Nephron progenitor cell (in vitro differentiated cells): Measurements from ENCODE around the gene NR3C1.

Experiments used
- DNase-seq: peaks from one replicate; pipeline ENCODE4 v3.0.0; 2021
- H3K27ac Mint-ChIP-seq: 2 replicates; pipeline ENCODE4 v1.8.0; 2021; ENCODE audit warnings: mild to moderate bottlenecking, moderate library complexity, mixed read lengths
- H3K27me3 Mint-ChIP-seq: 2 replicates; pipeline ENCODE4 v1.8.0; 2021; ENCODE audit warnings: mild to moderate bottlenecking, low read depth, mixed read lengths; ENCODE audit not compliant: poor library complexity
- H3K36me3 Mint-ChIP-seq: 2 replicates; pipeline ENCODE4 v1.8.0; 2021; ENCODE audit warnings: low read depth, mixed read lengths
- H3K4me1 Mint-ChIP-seq: 2 replicates; pipeline ENCODE4 v1.8.0; 2021; ENCODE audit warnings: mixed read lengths
- H3K4me3 Mint-ChIP-seq: 2 replicates; pipeline ENCODE4 v1.8.0; 2021; ENCODE audit warnings: mild to moderate bottlenecking, moderate library complexity, mixed read lengths
- H3K9me3 Mint-ChIP-seq: 2 replicates; pipeline ENCODE4 v1.8.0; 2021; ENCODE audit warnings: mild to moderate bottlenecking, moderate library complexity, mixed read lengths
- CTCF ChIP-seq: fragments of 200-600 bp; sonication (generic); IDR thresholded peaks from 2 replicates; pipeline ENCODE4 v1.5.0; 2021; ENCODE audit warnings: antibody characterized with exemption

Gene NR3C1

DNA sequence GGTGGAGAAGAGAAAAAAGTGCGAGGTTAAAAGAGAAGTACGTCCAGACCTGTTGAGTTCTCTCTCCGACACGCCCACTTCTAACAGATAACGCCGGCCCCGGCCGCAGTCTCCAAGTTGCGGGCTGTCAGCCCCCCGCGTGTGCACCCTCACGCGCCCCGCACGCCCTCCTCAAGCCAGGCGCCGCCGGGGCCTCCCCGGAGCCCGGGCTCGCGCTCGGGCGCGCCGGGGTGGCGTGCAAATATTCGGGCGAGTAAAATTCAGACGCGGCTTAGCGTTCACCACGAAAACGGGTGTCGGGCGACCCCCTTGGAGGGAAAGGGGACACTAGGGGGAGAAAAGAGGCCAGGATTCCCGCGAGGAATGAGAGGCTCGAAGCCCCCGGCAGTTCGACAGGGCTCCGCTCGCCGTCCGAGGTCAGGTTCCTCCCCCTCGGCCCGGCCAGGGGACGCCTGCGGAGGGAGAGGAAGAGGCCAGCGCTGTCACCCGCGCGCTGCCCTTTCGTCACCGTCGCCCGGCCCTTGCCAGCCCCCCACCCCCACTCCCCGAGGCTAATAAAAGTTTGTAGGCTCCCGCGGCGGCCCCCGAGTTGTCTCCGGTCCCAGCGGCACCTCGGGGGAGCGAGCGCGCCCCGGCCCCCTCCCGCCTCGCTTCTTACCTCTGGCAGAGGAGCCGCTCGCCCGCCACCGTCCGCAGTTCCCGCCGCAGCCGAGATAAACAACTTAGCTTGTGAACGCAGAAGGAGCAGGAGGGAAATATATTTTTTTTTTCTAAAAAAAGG lies 743 bp downstream of the NR3C1 start:
- no peak for TF ChIP-seq CTCF
- peaks cover 38% of the 10 kb centered on the region for H3K27me3 Mint-ChIP-seq
- H3K9me3 Mint-ChIP-seq, result peaks cover 8% of the 10 kb centered on the region
- H3K27ac Mint-ChIP-seq, result no peak overlapping the region
- peaks cover 37% of the 10 kb centered on the region for H3K4me1 Mint-ChIP-seq
- peak overlapping the region; percentile 88 for H3K4me3 Mint-ChIP-seq
- H3K36me3 Mint-ChIP-seq, result no peaks in the 10 kb centered on the region
- DNase-seq, result peak; percentile 66

DNA sequence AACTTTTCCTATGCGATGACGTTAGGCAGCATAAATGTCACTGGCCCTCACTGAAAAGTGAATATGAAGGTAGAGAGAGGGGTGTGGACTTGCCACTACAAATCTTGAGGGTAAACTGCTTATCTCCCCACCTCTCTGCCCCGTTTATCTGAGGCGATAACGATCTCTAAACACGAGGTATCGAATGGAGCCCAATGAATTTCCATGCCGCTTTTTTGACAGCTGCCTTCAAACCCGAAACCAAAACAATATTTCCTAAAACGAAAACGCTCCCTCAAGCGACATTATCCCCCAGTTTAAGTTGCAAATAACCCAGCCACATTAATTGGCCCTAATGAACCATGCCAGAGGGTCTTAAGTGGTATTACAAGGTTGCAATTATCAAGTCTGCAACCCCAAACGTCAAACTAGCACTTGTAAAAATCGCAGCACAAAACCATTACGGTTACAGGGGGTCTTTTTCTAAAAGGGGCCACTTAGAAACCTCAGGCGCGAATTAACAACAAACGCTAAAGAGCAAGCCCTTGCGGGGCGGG lies 1.4 kb downstream of the NR3C1 start:
- peaks cover 34% of the 10 kb centered on the region for H3K27me3 Mint-ChIP-seq
- no peak for TF ChIP-seq CTCF
- H3K36me3 Mint-ChIP-seq, result no peaks in the 10 kb centered on the region
- no peak overlapping the region for H3K27ac Mint-ChIP-seq
- H3K4me3 Mint-ChIP-seq, result peak overlapping the region; percentile 88
- peaks cover 8% of the 10 kb centered on the region for H3K9me3 Mint-ChIP-seq
- no peak for DNase-seq
- peaks cover 37% of the 10 kb centered on the region for H3K4me1 Mint-ChIP-seq

DNA sequence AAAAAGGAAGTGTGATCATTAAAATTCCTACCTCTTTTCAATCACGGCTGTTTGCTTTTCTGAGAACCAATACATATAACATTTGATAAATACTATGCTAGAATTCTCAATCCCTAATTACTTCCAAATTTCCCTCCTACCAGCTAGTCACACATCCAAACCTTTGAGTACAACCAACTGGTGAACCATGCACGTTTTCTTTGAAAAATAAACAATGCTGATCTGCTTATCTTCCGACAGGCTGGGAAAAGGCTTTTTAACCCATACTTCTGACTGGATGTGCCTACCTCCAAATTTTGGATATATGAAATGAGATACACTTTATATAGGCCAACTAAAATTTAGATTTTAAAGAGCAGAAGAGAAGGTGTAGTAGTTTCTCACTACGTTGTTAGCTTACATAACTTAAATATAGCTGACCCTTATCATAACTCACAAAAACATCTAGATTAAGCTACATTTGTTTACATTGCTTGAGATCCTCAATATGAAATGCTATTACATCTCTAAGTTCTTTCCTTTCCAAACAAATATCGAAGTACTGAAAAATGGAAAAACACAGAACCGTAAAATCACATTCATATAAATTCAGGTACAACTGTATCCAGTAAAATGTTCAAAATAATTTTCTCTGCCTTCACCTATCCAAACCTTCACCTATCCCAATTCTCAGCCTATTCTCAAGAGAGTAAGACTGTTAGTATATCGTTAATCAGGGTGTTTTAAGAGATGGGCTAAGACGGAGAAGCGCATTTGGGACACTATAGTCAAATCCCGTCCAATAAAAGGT lies 2.1 kb downstream of the NR3C1 start:
- no peak overlapping the region for H3K27ac Mint-ChIP-seq
- no peak for DNase-seq
- peaks cover 37% of the 10 kb centered on the region for H3K4me1 Mint-ChIP-seq
- H3K36me3 Mint-ChIP-seq, result no peaks in the 10 kb centered on the region
- H3K27me3 Mint-ChIP-seq, result peaks cover 34% of the 10 kb centered on the region
- H3K4me3 Mint-ChIP-seq, result peak overlapping the region; percentile 88
- peaks cover 3% of the 10 kb centered on the region for H3K9me3 Mint-ChIP-seq
- no peak for TF ChIP-seq CTCF

DNA sequence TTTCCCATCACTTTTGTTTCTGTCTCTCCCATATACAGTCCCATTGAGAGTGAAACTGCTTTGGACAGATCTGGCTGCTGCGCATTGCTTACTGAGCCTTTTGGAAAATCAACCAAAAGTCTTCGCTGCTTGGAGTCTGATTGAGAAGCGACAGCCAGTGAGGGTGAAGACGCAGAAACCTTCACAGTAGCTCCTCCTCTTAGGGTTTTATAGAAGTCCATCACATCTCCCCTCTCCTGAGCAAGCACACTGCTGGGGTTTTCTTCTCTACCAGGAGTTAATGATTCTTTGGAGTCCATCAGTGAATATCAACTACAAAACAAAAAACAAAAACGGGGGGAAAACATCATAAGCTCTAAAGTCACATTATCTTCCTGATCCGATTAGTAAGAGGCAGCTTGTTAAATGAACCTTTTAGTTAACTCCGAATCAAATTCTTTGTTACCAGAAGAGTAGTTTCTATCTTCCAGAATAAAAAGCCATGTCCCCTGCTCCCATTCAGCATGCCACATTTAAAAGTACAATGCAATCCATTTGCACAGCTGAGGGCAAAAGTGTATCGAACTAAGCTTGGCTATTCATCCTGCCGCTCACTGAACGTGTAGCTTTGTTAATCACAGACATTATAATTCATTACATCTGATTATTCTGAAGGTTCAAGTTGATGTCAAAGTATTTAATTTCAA lies 2.8 kb downstream of the NR3C1 start:
- H3K4me1 Mint-ChIP-seq, result peaks cover 37% of the 10 kb centered on the region
- no peaks in the 10 kb centered on the region for H3K36me3 Mint-ChIP-seq
- H3K27me3 Mint-ChIP-seq, result peaks cover 34% of the 10 kb centered on the region
- no peak overlapping the region for H3K27ac Mint-ChIP-seq
- H3K4me3 Mint-ChIP-seq, result no peak overlapping the region
- TF ChIP-seq CTCF, result no peak
- no peak for DNase-seq
- no peaks in the 10 kb centered on the region for H3K9me3 Mint-ChIP-seq

GRCh38 chr5:143399616-143400540 lies 3.6 kb downstream of the NR3C1 start:
- peaks cover 36% of the 10 kb centered on the region for H3K4me1 Mint-ChIP-seq
- DNase-seq, result no peak
- no peak overlapping the region for H3K4me3 Mint-ChIP-seq
- H3K9me3 Mint-ChIP-seq, result no peaks in the 10 kb centered on the region
- no peak overlapping the region for H3K27ac Mint-ChIP-seq
- no peak for TF ChIP-seq CTCF
- no peaks in the 10 kb centered on the region for H3K36me3 Mint-ChIP-seq
- H3K27me3 Mint-ChIP-seq, result peaks cover 31% of the 10 kb centered on the region
